ENCODE measurements around the gene PRDM16.
"Not testable (repeated sequence)": the region's sequence is repeated elsewhere in the genome, so short reads cannot be mapped to it uniquely, and the experiment has no call there.

PRDM16 gene

GRCh38 chr1:3272321-3273045 is 203.5 kb downstream of the PRDM16 start:
- DNase-seq: no peak

DNA sequence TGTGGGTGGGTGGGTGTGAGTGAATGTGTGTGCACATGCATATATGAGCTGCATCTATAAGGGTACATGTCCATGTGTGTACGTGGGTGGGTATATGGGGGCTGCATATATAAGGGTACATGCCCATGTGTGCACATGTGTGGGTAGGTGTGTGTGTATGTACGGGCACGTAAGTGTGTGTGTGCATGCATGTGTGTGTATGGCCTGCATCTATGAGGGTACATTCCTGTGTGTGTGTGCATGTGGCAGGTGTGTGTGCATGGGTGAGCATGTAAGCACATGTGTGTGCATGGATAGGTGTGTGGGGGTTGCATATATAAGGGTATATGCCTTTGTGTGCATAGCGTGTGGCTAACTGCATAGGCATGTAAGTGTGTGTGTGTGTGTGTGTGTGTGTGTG is 204.4 kb downstream of the PRDM16 start:
- no peak for DNase-seq

DNA sequence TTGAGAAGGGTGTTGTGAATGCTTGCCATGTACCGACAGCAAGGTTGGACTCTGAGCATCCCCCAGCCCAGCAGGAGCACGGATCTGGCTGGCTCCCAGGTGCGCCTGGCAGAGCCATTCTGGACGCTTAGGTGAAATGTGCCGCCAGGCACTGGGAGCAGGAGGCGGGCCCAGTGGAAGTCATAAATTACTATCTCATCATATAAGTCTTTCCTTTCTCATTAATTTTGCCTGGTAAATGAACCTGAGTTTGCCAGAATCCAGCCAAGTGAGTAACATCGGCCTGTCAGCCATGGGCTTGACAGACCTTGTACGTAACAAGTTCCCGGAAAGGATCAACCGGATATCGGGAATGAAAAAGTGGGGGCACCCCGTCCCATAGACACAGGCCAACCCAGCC is 206.0 kb downstream of the PRDM16 start:
- no peak for DNase-seq

DNA sequence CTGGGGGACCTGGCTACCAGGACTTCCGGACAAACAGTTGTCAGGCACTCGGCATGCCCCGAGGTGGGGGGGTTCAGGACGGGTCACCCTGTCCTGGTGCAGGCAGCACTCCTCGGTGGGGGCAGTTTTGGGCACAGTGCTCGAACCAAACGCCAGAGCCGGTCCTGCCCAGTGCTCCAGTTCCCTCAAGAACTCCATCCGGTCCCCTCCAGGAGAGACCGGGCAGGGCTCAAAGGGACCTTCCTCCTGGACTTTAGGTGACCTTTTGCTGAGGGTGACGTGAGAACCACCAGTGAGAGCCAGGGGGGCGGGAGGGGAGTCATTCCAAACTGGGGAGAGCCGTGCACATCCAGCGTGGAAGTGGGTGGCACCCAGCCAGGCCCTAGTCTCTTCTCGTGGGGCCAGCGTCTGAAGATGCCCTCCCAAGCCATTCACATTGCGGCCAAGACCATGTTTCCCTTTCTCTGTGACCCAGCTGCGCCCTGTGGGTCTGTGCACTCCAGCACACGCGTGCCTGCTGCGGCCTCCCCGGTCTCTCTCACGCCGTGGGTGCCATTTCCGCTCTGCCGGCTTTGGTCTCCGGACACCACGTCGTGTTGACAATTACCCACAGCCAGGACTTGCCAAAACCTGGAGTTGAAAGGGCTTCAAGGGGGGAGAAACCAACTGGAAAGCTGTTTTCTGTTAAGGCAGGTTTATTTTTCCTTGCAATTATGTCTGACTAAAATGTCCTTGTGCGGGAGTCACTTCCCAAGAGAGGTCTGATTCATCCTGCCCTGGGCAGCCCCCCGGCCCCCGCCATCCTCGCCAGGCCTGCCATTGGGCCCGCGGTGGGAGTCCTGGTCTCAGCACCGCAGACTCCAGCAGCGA is 206.7 kb downstream of the PRDM16 start:
- DNase-seq: no peak

DNA sequence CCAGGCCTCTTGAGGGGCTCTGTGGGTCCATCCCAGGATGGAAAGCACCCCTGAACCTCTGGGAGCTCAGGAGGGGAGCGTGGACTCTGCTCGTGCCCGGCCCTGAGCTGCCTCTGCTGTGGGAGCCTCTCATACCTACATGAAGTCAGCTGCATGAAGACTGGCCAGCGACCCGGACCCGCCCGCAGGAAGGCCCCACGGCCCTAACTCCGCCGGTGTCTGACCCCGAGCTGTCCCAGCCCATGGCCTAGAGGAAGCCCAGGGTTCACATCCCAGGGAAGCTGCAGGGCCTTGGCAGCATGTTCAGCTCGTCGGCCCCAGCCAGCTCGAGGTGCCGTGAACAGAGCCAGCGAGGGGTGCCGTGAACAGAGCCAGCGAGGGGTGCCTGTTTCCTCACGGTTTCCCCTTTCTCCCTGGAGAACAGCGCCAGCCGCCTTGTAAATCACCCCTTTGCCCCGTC is 207.4 kb downstream of the PRDM16 start:
- no peak for DNase-seq

DNA sequence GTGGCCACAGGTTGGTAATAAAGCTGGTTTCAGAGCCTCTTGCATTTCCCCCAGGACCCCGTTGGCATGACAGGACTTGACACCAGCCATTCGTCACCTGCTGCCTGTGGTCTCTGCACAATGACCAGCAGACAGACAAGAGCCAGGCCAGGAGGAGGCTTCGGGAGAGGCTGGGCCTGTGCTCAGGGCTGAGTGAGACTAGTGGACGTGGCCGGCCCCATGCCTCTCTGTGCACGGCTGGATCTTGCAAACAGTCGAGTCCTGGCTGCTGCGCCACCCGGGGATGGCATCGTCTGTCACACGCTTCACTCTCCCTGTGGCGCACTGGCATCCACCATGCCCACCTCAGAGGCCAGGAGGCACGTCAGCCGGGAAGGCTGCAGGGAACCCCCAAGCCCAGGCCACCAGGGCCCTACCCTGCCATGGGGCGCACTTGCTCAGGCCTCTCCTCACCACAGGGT is 208.0 kb downstream of the PRDM16 start:
- DNase-seq: no peak

DNA sequence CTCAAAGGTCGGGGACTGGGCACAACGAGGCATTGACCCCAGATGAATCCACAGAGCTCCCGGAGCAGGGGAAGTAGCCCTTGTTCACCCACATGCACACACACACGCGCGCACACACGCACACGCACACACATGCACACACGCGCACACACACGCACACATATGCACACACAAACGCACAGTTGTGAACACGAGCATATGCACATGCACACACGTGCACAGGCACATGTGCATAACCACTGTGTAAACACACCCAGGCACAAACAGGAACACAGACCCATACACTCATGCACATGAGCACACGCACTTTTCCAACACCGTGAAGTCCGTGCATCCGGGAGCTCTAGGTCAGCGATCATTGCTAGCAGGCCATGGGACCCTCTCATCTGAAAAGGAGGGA is 208.6 kb downstream of the PRDM16 start:
- DNase-seq: no peak

- no peak for DNase-seq
These were observed 209.6 kb downstream of the PRDM16 start for GRCh38 chr1:3278416-3279181.

DNA sequence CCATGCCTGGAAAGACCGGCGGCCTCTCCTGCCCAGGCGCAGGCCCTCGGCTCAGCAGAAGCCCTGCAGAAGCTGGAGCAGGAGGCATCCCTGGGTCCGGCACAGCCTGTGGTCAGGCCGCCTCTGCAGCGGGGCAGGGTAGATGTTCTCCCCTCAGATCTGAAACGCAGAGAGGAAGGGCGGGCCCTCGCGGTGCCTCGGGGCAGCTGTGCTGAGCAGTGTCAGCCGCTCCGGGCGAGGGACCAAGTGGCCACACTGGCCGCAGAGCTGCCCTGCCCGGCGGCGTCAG is 210.1 kb downstream of the PRDM16 start:
- DNase-seq: no peak

DNA sequence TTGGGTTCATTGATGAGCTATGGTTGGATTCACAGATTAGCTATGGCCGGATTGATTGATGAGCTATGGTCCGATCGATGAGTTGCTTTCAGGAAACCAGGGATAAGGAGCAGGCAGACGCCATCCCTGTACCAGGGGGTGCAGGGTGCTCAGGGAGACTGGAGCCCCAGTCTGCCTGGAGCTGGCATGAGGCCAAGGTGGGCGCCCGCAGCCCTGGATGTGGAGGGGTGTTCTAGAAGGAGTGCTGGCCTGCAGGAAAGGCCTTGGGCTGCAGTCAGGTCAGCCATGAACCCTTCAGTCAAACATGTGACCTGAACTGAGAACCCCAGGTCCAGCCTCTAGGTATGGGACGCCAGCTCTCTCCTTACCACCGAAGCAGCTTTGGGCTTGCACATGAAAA is 212.7 kb downstream of the PRDM16 start:
- DNase-seq: no peak

DNA sequence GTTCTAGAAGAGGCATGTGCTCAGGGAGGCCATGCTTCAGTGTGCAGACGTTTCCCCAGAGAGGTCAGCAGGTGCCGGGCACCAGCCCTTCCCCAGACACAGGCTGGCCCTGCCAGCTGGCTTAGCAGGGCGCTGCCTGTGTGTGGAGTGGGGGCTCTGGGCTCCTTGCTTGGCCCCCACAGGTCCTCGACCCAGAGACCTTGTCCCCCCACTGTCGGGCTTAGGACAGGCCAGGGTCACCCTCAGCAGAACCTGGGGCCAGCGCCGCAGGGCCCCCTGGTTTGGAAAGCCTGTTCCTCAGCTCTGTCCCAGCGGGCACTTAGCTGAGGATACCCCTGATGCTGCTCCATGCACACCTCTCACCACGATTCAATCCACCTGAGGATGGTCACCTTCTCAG is 213.2 kb downstream of the PRDM16 start:
- DNase-seq: no peak

DNA sequence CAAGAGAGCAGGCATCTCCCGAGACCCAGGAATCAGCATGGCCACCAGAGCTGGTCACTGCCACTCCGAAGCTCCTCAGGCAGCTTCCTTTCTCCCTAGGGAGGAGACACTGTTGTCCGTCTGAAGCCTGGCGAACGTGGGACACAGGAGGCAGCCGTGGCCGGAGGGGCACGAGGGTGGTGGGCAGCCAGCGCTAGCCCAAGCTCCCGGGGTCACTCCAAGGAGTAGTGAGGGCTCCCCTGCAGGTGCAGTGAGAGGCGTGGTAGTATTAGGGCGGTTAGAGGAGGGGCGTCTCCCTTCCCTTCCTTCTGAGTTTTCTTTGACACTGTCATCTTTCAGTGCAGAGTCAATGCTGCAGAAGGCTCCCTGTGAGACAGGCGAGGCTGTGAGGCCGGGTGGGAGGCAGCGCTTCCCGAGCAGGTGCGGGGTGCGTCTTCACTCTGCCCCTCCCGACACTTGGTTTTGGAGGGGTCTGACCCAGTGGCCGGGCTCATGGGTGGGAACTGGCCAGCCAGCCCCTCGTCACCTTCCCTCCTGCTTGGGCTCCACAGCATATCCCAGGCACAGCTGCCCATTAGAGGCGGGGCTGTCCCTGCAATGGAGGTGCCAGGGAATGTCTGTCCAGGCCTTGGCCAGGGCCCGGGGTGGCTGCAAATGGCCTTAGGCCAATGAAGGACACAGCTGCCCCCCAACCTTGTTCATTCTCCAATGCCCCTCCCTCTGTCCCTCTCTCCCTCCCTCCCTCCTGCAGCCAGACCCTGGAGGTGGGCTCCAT is 213.8 kb downstream of the PRDM16 start:
- DNase-seq: no peak

GRCh38 chr1:3283849-3284248 is 214.8 kb downstream of the PRDM16 start:
- DNase-seq: no peak

DNA sequence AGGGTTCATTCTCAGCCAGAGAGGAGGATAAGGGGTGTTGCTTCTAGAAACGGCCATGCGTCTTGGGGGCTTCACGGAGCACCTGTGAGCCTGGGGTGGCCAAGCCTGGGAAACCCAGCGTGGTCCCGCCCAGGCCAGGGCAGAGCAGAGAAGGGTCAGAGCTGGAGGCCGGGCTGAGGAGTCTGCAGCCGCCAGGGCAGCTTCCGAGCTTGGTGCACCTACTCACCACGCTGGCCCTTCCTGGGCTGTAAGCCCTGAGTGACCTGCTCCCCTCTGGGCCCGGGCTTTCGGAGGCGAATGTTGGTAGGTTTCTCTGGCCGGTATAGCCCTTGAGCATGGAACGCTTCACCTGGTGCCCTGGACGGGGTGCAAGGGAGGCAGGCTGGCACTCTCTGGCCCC is 215.7 kb downstream of the PRDM16 start:
- DNase-seq: no peak

DNA sequence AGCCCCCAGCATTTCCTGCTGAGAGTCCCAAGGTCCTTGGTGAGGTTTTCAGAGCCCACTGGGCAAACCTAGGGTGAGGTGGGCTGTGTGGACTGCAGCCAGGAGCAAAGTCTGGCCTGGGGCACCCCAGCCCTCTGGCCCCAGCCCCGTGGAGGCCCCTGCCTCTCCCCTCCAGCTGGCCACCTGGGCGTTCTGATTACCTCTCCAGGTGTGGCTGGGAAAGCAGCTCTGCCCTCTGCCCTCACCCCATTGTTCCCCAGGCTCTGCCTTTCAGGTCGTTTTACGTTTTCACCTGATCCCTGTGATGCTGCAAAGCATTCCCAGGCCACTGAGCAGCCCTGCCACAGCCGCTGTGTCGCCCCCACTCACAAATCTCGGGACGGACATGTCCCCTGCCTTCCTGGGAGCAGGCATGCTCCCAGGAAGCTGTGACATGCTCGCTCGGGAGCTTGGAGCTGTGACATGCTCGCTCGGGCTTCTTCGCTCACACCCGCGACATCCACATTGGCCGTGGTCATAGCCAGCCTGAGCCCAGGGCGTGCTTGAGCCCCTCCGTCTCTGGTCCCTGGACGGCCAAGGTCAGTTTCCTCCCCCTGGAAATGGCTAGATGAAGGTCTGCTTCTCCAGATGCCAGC is 216.2 kb downstream of the PRDM16 start:
- DNase-seq: no peak

GRCh38 chr1:3287095-3287494 is 218.1 kb downstream of the PRDM16 start:
- DNase-seq: not testable (repeated sequence)

- no peak for DNase-seq
These were observed 218.7 kb downstream of the PRDM16 start for GRCh38 chr1:3287656-3288160.

DNA sequence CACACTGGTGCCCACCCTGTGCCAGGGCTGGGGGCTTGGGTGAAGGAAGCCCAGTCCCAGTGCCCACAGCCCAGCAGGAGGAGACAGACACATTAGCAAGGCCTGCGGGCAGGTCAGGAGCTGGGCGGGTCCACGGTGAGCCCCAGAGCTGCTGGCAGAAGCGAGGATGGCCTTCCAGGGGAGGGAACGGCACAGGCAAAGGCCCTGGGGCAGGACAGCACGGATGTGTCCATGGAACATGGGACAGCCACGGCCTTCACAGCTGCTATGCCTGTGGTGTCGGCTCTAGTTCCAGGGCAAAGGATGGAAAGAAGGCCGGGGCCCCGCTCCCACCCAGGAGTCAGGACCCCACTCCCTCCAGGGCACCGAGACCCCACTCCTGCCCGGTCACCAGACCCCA is 220.5 kb downstream of the PRDM16 start:
- no peak for DNase-seq

- DNase-seq: no peak
These were observed 221.4 kb downstream of the PRDM16 start for GRCh38 chr1:3290438-3290837.

- DNase-seq: no peak
These were observed 221.9 kb downstream of the PRDM16 start for GRCh38 chr1:3290915-3291314.

GRCh38 chr1:3292051-3292722 is 223.2 kb downstream of the PRDM16 start:
- DNase-seq: no peak
